Endothelial cell of umbilical vein (primary cell): ENCODE results near the gene ENOX2. TPM values are rescaled to one million over a fixed set of nuclear protein-coding genes. Genes with fewer than 3 reads are reported as not detected.

Experiments used
- BruUV-seq: library from RNA; stranded (reverse); fragments of 400-500 nt; replicated peaks from 2 replicates; lab custom pipeline; 2021; lab: Mats Ljungman, UMichigan
- CTCF ChIA-PET: fragments of 300-600, 350-600 bp; sonication (Branson Sonifier 250); formaldehyde crosslinking; loops from one replicate; lab custom pipeline; 2021; ENCODE audit warnings: antibody characterized with exemption, inconsistent platforms; lab: Charles Lee
- POLR2A ChIA-PET: fragments of 300-600, 350-600 bp; sonication (Branson Sonifier 250); formaldehyde crosslinking; loops from one replicate; lab custom pipeline; 2021; ENCODE audit warnings: antibody characterized with exemption, inconsistent platforms; lab: Charles Lee
- DNase-seq: peaks from one replicate; pipeline ENCODE4 v3.0.0-alpha.2; 2011; ENCODE audit warnings: low read depth, low spot score
- FAIRE-seq: peaks from 2 replicates; lab custom pipeline; 2011; peaks lifted over from hg19 to GRCh38; lab: Jason Lieb, UNC
- H2AFZ ChIP-seq: 2 replicates; pipeline ENCODE4 v1.6.0; 2012; ENCODE audit warnings: low read depth, low read length, control low read depth, inconsistent platforms
- H3K27ac ChIP-seq: 2 replicates; pipeline ENCODE4 v1.5.1; 2011; ENCODE audit warnings: low read depth, mild to moderate bottlenecking, control low read depth, low read length, moderate library complexity; ENCODE audit not compliant: insufficient read depth
- H3K27me3 ChIP-seq, 2 experiments: 2 replicates each; pipeline versions ENCODE4 v1.6.0 to v1.6.1; 2011; ENCODE audit warnings: low read length in 2 of 2, mixed read lengths in 1 of 2; ENCODE audit not compliant: control insufficient read depth in 2 of 2, insufficient read depth in 2 of 2
- H3K36me3 ChIP-seq, 2 experiments: 2 replicates in 1 of 2; 3 replicates in 1 of 2; pipeline ENCODE4 v1.5.1; 2011; ENCODE audit warnings: low read length in 2 of 2, mild to moderate bottlenecking in 1 of 2, moderate library complexity in 1 of 2; ENCODE audit not compliant: control insufficient read depth in 2 of 2, insufficient read depth in 2 of 2; ENCODE audit errors: extremely low read depth in 1 of 2
- H3K4me1 ChIP-seq: 3 replicates; pipeline ENCODE4 v1.5.1; 2011; ENCODE audit warnings: mild to moderate bottlenecking, low read length; ENCODE audit not compliant: control insufficient read depth, insufficient read depth; ENCODE audit errors: extremely low read depth
- H3K4me2 ChIP-seq: 2 replicates; pipeline ENCODE4 v1.6.1; 2011; ENCODE audit warnings: low read length, control low read depth, mixed read lengths; ENCODE audit not compliant: insufficient read depth
- H3K4me3 ChIP-seq, 3 experiments: fragments of 200-600 bp in 1 of 3; sonication (generic), shearing (Covaris generic) in 1 of 3; replicated peaks in 1 of 3; 2 replicates each; pipeline ENCODE4 v1.5.1; 2011 to 2016; ENCODE audit warnings: control low read depth in 3 of 3, low read length in 3 of 3, mild to moderate bottlenecking in 2 of 3, inconsistent platforms in 1 of 3, low read depth in 1 of 3, moderate library complexity in 1 of 3; ENCODE audit not compliant: insufficient read depth in 1 of 3
- H3K79me2 ChIP-seq: 2 replicates; pipeline ENCODE4 v1.6.0; 2012; ENCODE audit warnings: low read length, inconsistent platforms; ENCODE audit not compliant: control insufficient read depth, insufficient read depth
- H3K9ac ChIP-seq: replicated peaks from 2 replicates; pipeline ENCODE3; 2011; ENCODE audit warnings: low read length, control low read depth; ENCODE audit not compliant: insufficient read depth; ENCODE audit errors: extremely low read depth
- H3K9me1 ChIP-seq: replicated peaks from 3 replicates; pipeline ENCODE4 v1.6.0; 2011; ENCODE audit warnings: mild to moderate bottlenecking, low read length; ENCODE audit not compliant: control insufficient read depth, insufficient read depth; ENCODE audit errors: extremely low read depth
- H3K9me3 ChIP-seq: replicated peaks from 2 replicates; pipeline ENCODE4 v1.5.1; 2012; ENCODE audit warnings: low read length, inconsistent platforms; ENCODE audit not compliant: control insufficient read depth, insufficient read depth
- H4K20me1 ChIP-seq: replicated peaks from 2 replicates; pipeline ENCODE3; 2011; ENCODE audit warnings: mild to moderate bottlenecking, low read length; ENCODE audit not compliant: control insufficient read depth, insufficient read depth; ENCODE audit errors: extremely low read depth
- CTCF ChIP-seq, 2 donors: IDR thresholded peaks; 1 replicate in 1 of 2; 2 replicates in 1 of 2; pipeline ENCODE4 v1.5.1; 2011; ENCODE audit warnings: low read length in 2 of 2, mild to moderate bottlenecking in 2 of 2, moderate library complexity in 2 of 2, control low read depth in 1 of 2, inconsistent platforms in 1 of 2, low read depth in 1 of 2; ENCODE audit not compliant: insufficient read depth in 1 of 2; ENCODE audit errors: extremely low read depth in 1 of 2
- EZH2 ChIP-seq: IDR thresholded peaks from 2 replicates; pipeline ENCODE4 v1.6.1; 2012; ENCODE audit warnings: borderline replicate concordance, low read depth, mild to moderate bottlenecking, moderate library complexity, low read length, inconsistent platforms; ENCODE audit not compliant: severe bottlenecking
- FOS ChIP-seq: IDR thresholded peaks from 2 replicates; pipeline ENCODE4 v1.6.1; 2011; ENCODE audit warnings: mild to moderate bottlenecking, low read length, moderate library complexity, borderline replicate concordance; ENCODE audit not compliant: insufficient read depth
- GATA2 ChIP-seq: IDR thresholded peaks from 2 replicates; pipeline ENCODE4 v1.7.0; 2011; ENCODE audit warnings: low read depth, mild to moderate bottlenecking, moderate library complexity, mixed read lengths, low read length; ENCODE audit not compliant: insufficient read length, insufficient read depth
- JUN ChIP-seq: IDR thresholded peaks from 2 replicates; pipeline ENCODE4 v1.6.1; 2011; ENCODE audit warnings: borderline replicate concordance, low read depth; ENCODE audit not compliant: insufficient read length, insufficient read depth
- MAX ChIP-seq: IDR thresholded peaks from 2 replicates; pipeline ENCODE4 v1.6.1; 2011; ENCODE audit not compliant: insufficient read depth, insufficient read length
- MYC ChIP-seq: IDR thresholded peaks from one replicate; pipeline ENCODE4 v1.6.1; 2011; ENCODE audit warnings: mild to moderate bottlenecking, low read depth, low read length
- POLR2A ChIP-seq: IDR thresholded peaks from 2 replicates; pipeline ENCODE4 v1.6.1; 2012; ENCODE audit warnings: low read depth, mild to moderate bottlenecking, control low read depth, low read length
- POLR2AphosphoS5 ChIP-seq: IDR thresholded peaks from 2 replicates; pipeline ENCODE4 v1.6.1; 2012; ENCODE audit warnings: low read depth, mild to moderate bottlenecking, control low read depth, low read length, moderate library complexity; ENCODE audit not compliant: insufficient read depth
- dilution Hi-C: fragments of 300-500 bp; cut with MboI; formaldehyde crosslinking; loops from one replicate; pipeline ENCODE4 v1.15.0; 2019; ENCODE audit warnings: low sequenced_read_pairs; ENCODE audit not compliant: extremely low pct_ligation_motif_present
- intact Hi-C: fragments of 100-400 bp; cut with micrococcal nuclease; formaldehyde crosslinking; loops from one replicate; pipeline ENCODE4 v1.10.0; 2022
- polyA plus RNA-seq, 4 experiments: library from polyadenylated mRNA; depleted of rRNA in 3 of 4; stranded (reverse) in 3 of 4; unstranded in 1 of 4; fragments of >200 nt; gene quantifications; 2 replicates each; pipeline versions ENCODE4 v1.2.1 to v1.2.3, GENCODE V29; 2011 to 2012; ENCODE audit warnings: missing spikeins in 1 of 4
- total RNA-seq: library from RNA; stranded (reverse); gene quantifications from 2 replicates; pipeline ENCODE4 v1.2.3, GENCODE V29; 2021

Gene ENOX2
- total and polyA plus RNA-seq, 2 donors (not counting 3 experiments of a cell fraction or from before 2014, with no cell fraction given) = 5.5 to 13.1 TPM

- intact Hi-C loops = no loop called here
- no peak for FAIRE-seq
These were observed 49.4 kb upstream of the ENOX2 start for GRCh38 chrX:130952266-130953043.

More at GRCh38 chrX:130952266-130953043, 49.4 kb upstream of the ENOX2 start:
- Histone ChIP-seq H3K27me3 (no peaks in the 10 kb centered on the region), H3K4me1 (no peaks in the 10 kb centered on the region), H3K9me3 (no peaks in the 10 kb centered on the region), H3K4me2 (no peak overlapping the region), H2AFZ (no peak overlapping the region), H3K79me2 (no peaks in the 10 kb centered on the region), H4K20me1 (no peaks in the 10 kb centered on the region), H3K9me1 (no peaks in the 10 kb centered on the region), H3K36me3 (no peaks in the 10 kb centered on the region), H3K27ac (no peak overlapping the region), H3K9ac (no peak overlapping the region), H3K4me3 (no peak overlapping the region)
- no peak for TF ChIP-seq EZH2
- TF ChIP-seq CTCF (IDR thresholded peaks at IDR 0.05; ENCODE audit: extremely low read depth in 1 of 2, insufficient read depth in 1 of 2, low read depth in 1 of 2, low read length in 2 of 2) = no peak
- TF ChIP-seq POLR2A = no peak
- TF ChIP-seq FOS = no peak
- no peak for TF ChIP-seq MYC
- TF ChIP-seq GATA2 = no peak
- TF ChIP-seq MAX = no peak
- no peak for TF ChIP-seq JUN
- TF ChIP-seq POLR2AphosphoS5 = no peak
- dilution Hi-C loops = no loop called here
- ChIA-PET POLR2A (no interaction called here), CTCF (no interaction called here)
- no TSS peak for BruUV-seq
- DNase-seq = no peak
